Parathyroid adenoma (tissue), 2 donors: ENCODE results near the gene RPS26.
A peak's percentile ranks its signal among the peaks of the same experiment; 100 is the strongest.
"Not testable (repeated sequence)": the region's sequence is repeated elsewhere in the genome, so short reads cannot be mapped to it uniquely, and the experiment has no call there.

ENCODE experiments used
- H2AFZ ChIP-seq: fragments of 300-600 bp; sonication (generic); one replicate; pipeline ENCODE4 v1.7.0; 2017; ENCODE audit warnings: antibody characterized with exemption, mild to moderate bottlenecking
- H3K27ac ChIP-seq: fragments of 300-600 bp; sonication (generic); one replicate; pipeline ENCODE4 v1.7.0; 2017
- H3K27me3 ChIP-seq: fragments of 300-600 bp; sonication (generic); one replicate; pipeline ENCODE4 v1.7.0; 2017; ENCODE audit warnings: low read length; ENCODE audit not compliant: control insufficient read depth, insufficient read depth
- H3K36me3 ChIP-seq: fragments of 300-600 bp; sonication (generic); one replicate; pipeline ENCODE4 v1.7.0; 2017; ENCODE audit warnings: low read length; ENCODE audit not compliant: control insufficient read depth, insufficient read depth
- H3K4me1 ChIP-seq: fragments of 300-600 bp; sonication (generic); one replicate; pipeline ENCODE4 v1.7.0; 2017; ENCODE audit warnings: control low read depth
- H3K4me2 ChIP-seq: fragments of 300-600 bp; sonication (generic); one replicate; pipeline ENCODE4 v1.7.0; 2017; ENCODE audit warnings: low read length
- H3K4me3 ChIP-seq: fragments of 300-600 bp; sonication (generic); one replicate; pipeline ENCODE4 v1.7.0; 2017; ENCODE audit warnings: low read depth, low read length
- H3K79me2 ChIP-seq: fragments of 300-600 bp; sonication (generic); one replicate; pipeline ENCODE4 v1.7.0; 2017; ENCODE audit warnings: control low read depth
- H3K9ac ChIP-seq: fragments of 300-600 bp; sonication (generic); one replicate; pipeline ENCODE4 v1.7.0; 2017; ENCODE audit warnings: mild to moderate bottlenecking
- H3K9me3 ChIP-seq: fragments of 300-600 bp; sonication (generic); one replicate; pipeline ENCODE4 v1.7.0; 2017; ENCODE audit warnings: low read length; ENCODE audit not compliant: control insufficient read depth
- CTCF ChIP-seq: fragments of 300-600 bp; sonication (generic); IDR thresholded peaks from one replicate; pipeline ENCODE4 v1.7.0; 2017; ENCODE audit warnings: antibody characterized with exemption, mild to moderate bottlenecking
- donor health status: primary hyperparathyroidism.

Gene RPS26

GRCh38 chr12:56040151-56040550 lies 1.6 kb upstream of the RPS26 start:
- no peak for TF ChIP-seq CTCF
- Histone ChIP-seq H3K4me2 (no peak overlapping the region), H3K9ac (no peak overlapping the region), H3K27ac (no peak overlapping the region), H3K27me3 (no peaks in the 10 kb centered on the region), H2AFZ (no peak overlapping the region), H3K9me3 (no peaks in the 10 kb centered on the region), H3K4me3 (no peak overlapping the region), H3K79me2 (peaks cover 15% of the 10 kb centered on the region), H3K4me1 (peaks cover 7% of the 10 kb centered on the region), H3K36me3 (no peaks in the 10 kb centered on the region)

GRCh38 chr12:56040963-56041551 lies 661 bp upstream of the RPS26 start:
- H3K4me2 ChIP-seq = peak overlapping the region; percentile 81
- H3K4me3 ChIP-seq = peak overlapping the region; percentile 96
- H3K36me3 ChIP-seq = no peaks in the 10 kb centered on the region

GRCh38 chr12:56042430-56042813 lies 704 bp downstream of the RPS26 start:
- H3K27me3 ChIP-seq, H3K36me3 ChIP-seq, H3K9me3 ChIP-seq, H3K4me1 ChIP-seq: not testable (repeated sequence)
- H3K79me2 ChIP-seq = peaks cover 17% of the 10 kb centered on the region
- peak overlapping the region; percentile 99 for H3K27ac ChIP-seq
- peak overlapping the region; percentile 94 for H3K9ac ChIP-seq
- peak overlapping the region; percentile 75 for H3K4me2 ChIP-seq
- peak overlapping the region; percentile 95 for H2AFZ ChIP-seq
- H3K4me3 ChIP-seq = peak overlapping the region; percentile 96

More at GRCh38 chr12:56040963-56041551, 661 bp upstream of the RPS26 start:
- H3K79me2 ChIP-seq = peaks cover 15% of the 10 kb centered on the region
- H3K27me3 ChIP-seq = no peaks in the 10 kb centered on the region
- H3K9me3 ChIP-seq = no peaks in the 10 kb centered on the region
- H3K27ac ChIP-seq = peak overlapping the region; percentile 99
- H2AFZ ChIP-seq = peak overlapping the region; percentile 95
- peaks cover 7% of the 10 kb centered on the region for H3K4me1 ChIP-seq
- no peak overlapping the region for H3K9ac ChIP-seq
- no peak for TF ChIP-seq CTCF

- peaks cover 17% of the 10 kb centered on the region for H3K79me2 ChIP-seq
- TF ChIP-seq CTCF = no peak
- peak overlapping the region; percentile 99 for H3K27ac ChIP-seq
- H3K4me1 ChIP-seq = peaks cover 9% of the 10 kb centered on the region
- H3K27me3 ChIP-seq = no peaks in the 10 kb centered on the region
- H3K4me2 ChIP-seq = peak overlapping the region; percentile 75
- peak overlapping the region; percentile 96 for H3K4me3 ChIP-seq
- no peak overlapping the region for H2AFZ ChIP-seq
- no peaks in the 10 kb centered on the region for H3K9me3 ChIP-seq
- H3K36me3 ChIP-seq = no peaks in the 10 kb centered on the region
- H3K9ac ChIP-seq = no peak overlapping the region
These were observed 1.1 kb downstream of the RPS26 start for GRCh38 chr12:56042843-56043242.

DNA sequence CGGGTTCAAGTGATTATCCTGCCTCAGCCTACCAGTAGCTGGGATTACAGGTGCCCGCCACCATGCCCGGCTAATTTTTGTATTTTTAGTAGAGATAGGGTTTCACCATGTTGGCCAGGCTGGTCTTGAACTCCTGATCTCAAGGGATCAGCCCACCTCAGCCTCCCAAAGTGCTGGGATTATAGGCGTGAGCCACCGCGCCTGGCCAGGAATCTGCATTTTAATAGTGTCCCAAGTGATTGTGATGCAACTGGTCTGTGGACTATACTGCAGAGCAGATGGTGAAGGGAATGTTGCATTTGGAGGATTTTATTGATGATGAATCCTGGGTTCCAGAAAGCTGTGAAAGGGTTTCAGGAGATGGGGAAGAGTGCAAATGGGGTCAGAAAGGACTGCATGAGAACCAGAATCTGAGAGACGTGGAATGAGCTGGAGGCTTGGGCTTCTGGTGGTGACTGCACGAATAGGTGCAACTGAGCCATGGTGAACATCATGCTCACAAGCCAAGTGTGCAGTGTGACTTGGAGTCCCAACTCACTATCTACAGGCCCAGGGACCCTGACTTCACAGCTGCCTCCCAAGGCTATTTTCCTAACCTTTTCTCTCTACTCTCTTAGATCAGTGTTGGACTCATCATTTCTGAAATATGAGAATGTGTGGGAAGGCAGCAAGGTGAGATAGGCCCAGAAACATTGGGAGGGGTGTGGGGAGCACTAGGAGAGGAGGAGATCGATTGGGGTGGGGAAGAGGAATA lies 4.5 kb downstream of the RPS26 start:
- H3K27ac ChIP-seq = peak overlapping the region; percentile 18
- peaks cover 17% of the 10 kb centered on the region for H3K79me2 ChIP-seq
- no peak overlapping the region for H2AFZ ChIP-seq
- H3K9me3 ChIP-seq = no peaks in the 10 kb centered on the region
- H3K4me2 ChIP-seq = no peak overlapping the region
- no peak overlapping the region for H3K9ac ChIP-seq
- peaks cover 9% of the 10 kb centered on the region for H3K4me1 ChIP-seq
- no peaks in the 10 kb centered on the region for H3K27me3 ChIP-seq
- H3K4me3 ChIP-seq = no peak overlapping the region
- TF ChIP-seq CTCF = no peak
- no peaks in the 10 kb centered on the region for H3K36me3 ChIP-seq
